ENCODE results near the gene SNAP29. TPM values are rescaled to one million over a fixed set of nuclear protein-coding genes. Genes with fewer than 3 reads are reported as not detected.

SNAP29 gene
- 16.1 to 19.4 TPM (median 17.1 TPM) in 5 replicates for total RNA-seq (2022; extraction: Qiagen RNA extraction; ENCODE audit: low read depth)

GRCh38 chr22:20858615-20859416, at the start of gene SNAP29, which contains the start of gene PI4KA:
Gene SNAP29, plus strand, starts transcription at chr22:20859007. Its CDS starts 104 bp downstream, at chr22:20859111.
Gene PI4KA, minus strand, starts transcription at chr22:20858811. Its CDS starts 86 bp downstream, at chr22:20858725.

GRCh38 chr22:20916916-20917810, 58.4 kb downstream of the SNAP29 start, which contains the start of gene CRKL:
Gene CRKL, plus strand, starts transcription at chr22:20917407. Its CDS starts 528 bp downstream, at chr22:20917935.

Other genes starting within 250 kb of the SNAP29 start
- gene SERPIND1, start 84.9 kb upstream of the SNAP29 start, total RNA-seq (2022; extraction: Qiagen RNA extraction; ENCODE audit: low read depth), result 0.07 TPM in 1 of 5 replicates, not detected in the others
- gene PI4KA, start 196 bp upstream of the SNAP29 start, total RNA-seq (2022; extraction: Qiagen RNA extraction; ENCODE audit: low read depth), result 19.4 to 24.8 TPM (median 21.1 TPM) in 5 replicates
- 21.4 to 25.8 TPM (median 22.4 TPM) in 5 replicates for gene CRKL, start 58.4 kb downstream of the SNAP29 start, total RNA-seq (2022; extraction: Qiagen RNA extraction; ENCODE audit: low read depth)
- 2.0 to 4.6 TPM (median 3.5 TPM) in 5 replicates for gene AIFM3, start 108.2 kb downstream of the SNAP29 start, total RNA-seq (2022; extraction: Qiagen RNA extraction; ENCODE audit: low read depth)
- 14.4 to 20.8 TPM (median 17.0 TPM) in 5 replicates for gene LZTR1, start 123.3 kb downstream of the SNAP29 start, total RNA-seq (2022; extraction: Qiagen RNA extraction; ENCODE audit: low read depth)
- gene THAP7, start 143.1 kb downstream of the SNAP29 start, total RNA-seq (2022; extraction: Qiagen RNA extraction; ENCODE audit: low read depth), result 14.9 to 27.8 TPM (median 25.0 TPM) in 5 replicates
- gene P2RX6, start 156.2 kb downstream of the SNAP29 start, total RNA-seq (2022; extraction: Qiagen RNA extraction; ENCODE audit: low read depth), result 0.51 to 1.1 TPM (median 0.56 TPM) in 5 replicates
- not detected in 5 replicates for gene SLC7A4, start 173.6 kb downstream of the SNAP29 start, total RNA-seq (2022; extraction: Qiagen RNA extraction; ENCODE audit: low read depth)
- 0.03 TPM in 1 of 5 replicates, not detected in the others for gene LRRC74B, start 186.9 kb downstream of the SNAP29 start, total RNA-seq (2022; extraction: Qiagen RNA extraction; ENCODE audit: low read depth)